Loucy (cell line): ENCODE results near the gene RBSN.

Source experiments
- H2AFZ ChIP-seq: fragments of 200-600 bp; sonication (generic); 2 replicates; pipeline ENCODE4 v1.6.0; 2016; ENCODE audit warnings: antibody characterized with exemption, mild to moderate bottlenecking, low read length, moderate library complexity
- H3F3A ChIP-seq: fragments of 200-600 bp; 2 replicates; pipeline ENCODE4 v1.6.0; 2016; ENCODE audit warnings: antibody characterized with exemption, low read depth, mild to moderate bottlenecking
- H3K27me3 ChIP-seq: fragments of 200-600 bp; sonication (generic); 2 replicates; pipeline ENCODE4 v1.6.1; 2014; ENCODE audit warnings: low read length, mild to moderate bottlenecking; ENCODE audit not compliant: insufficient read depth, poor library complexity, severe bottlenecking
- H3K36me3 ChIP-seq: fragments of 200-600 bp; sonication (generic); 2 replicates; pipeline ENCODE4 v1.6.1; 2016; ENCODE audit warnings: low read length; ENCODE audit not compliant: insufficient read depth
- H3K4me1 ChIP-seq: fragments of 200-600 bp; sonication (generic); 2 replicates; pipeline ENCODE4 v1.5.1; 2014; ENCODE audit warnings: low read length, mild to moderate bottlenecking; ENCODE audit not compliant: insufficient read depth, poor library complexity, severe bottlenecking
- H3K4me2 ChIP-seq: fragments of 200-600 bp; sonication (generic); 2 replicates; pipeline ENCODE4 v1.6.0; 2014; ENCODE audit warnings: antibody characterized with exemption, low read length, low read depth, mild to moderate bottlenecking; ENCODE audit not compliant: poor library complexity, severe bottlenecking
- H3K4me3 ChIP-seq: fragments of 200-600 bp; sonication (generic); 2 replicates; pipeline ENCODE4 v1.5.1; 2014; ENCODE audit warnings: low read length, mild to moderate bottlenecking, mixed read lengths; ENCODE audit not compliant: poor library complexity, severe bottlenecking
- H3K79me2 ChIP-seq: fragments of 200-600 bp; sonication (generic); 2 replicates; pipeline ENCODE4 v1.6.1; 2014; ENCODE audit warnings: low read length; ENCODE audit not compliant: insufficient read depth
- H3K9ac ChIP-seq: fragments of 200-600 bp; sonication (generic); 2 replicates; pipeline ENCODE4 v1.6.0; 2014; ENCODE audit warnings: mild to moderate bottlenecking, low read depth, low read length, moderate library complexity; ENCODE audit not compliant: poor library complexity, severe bottlenecking
- H3K9me2 ChIP-seq: fragments of 200-600 bp; sonication (generic); replicated peaks from 2 replicates; pipeline ENCODE4 v1.6.1; 2016; ENCODE audit warnings: low read depth, low read length, mixed read lengths
- H3K9me3 ChIP-seq: fragments of 200-600 bp; sonication (generic); 2 replicates; pipeline ENCODE4 v1.6.1; 2014; ENCODE audit warnings: mild to moderate bottlenecking, antibody characterized with exemption, low read length, low read depth; ENCODE audit not compliant: insufficient read depth
- H4K20me1 ChIP-seq: fragments of 200-600 bp; sonication (generic); 2 replicates; pipeline ENCODE4 v1.6.0; 2014; ENCODE audit warnings: antibody characterized with exemption, low read length, mild to moderate bottlenecking; ENCODE audit not compliant: insufficient read depth, poor library complexity, severe bottlenecking
- EZH2phosphoT487 ChIP-seq: fragments of 200-600 bp; IDR thresholded peaks from 2 replicates; pipeline ENCODE4 v1.6.1; 2018; ENCODE audit warnings: antibody characterized with exemption, mild to moderate bottlenecking, moderate library complexity, borderline replicate concordance
- TF ChIP-seq, protein P1 (sequence below): fragments of 200-600 bp; sonication (generic); conservative IDR thresholded peaks from 2 replicates; pipeline ENCODE4 v1.5.1; 2014; ENCODE audit warnings: mild to moderate bottlenecking, antibody characterized with exemption, low read length

Gene RBSN

DNA sequence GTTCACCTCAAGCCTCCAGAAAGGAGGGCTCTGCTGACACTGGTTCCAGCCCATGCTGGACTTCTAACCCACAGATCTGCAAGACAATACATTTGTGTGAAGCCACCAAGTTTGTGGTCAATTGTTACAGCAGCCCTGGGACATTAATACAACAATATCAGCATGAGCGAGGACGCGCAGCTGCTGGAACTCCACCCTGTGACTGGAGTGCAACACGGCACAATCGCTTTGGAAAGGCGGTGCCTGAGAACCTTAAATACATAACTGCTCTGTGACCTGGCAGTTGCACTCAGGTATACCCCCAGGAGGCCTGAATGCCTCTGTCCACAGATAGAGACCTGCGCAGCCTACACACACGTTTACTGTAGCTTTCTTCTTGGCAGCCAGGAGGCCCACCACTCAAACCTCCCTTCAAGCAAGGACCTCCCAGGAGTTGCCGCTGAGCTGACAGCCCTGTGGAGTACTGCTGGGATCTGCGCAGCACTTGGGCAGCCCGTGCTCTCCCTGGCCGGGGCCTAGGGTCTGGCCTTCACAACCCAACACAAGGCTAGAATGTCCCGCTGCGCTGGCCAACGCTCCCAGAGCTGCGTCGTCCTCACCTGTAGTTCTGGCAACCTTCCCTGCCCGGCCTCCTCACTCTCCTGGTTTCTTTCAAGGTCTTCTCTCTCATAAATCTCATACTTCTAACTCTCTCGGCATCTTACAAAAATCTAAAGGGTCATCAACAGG, 42.1 kb downstream of the RBSN start:
- Histone ChIP-seq H3K4me2 (no peak overlapping the region), H4K20me1 (peaks cover 3% of the 10 kb centered on the region), H3K9me3 (no peaks in the 10 kb centered on the region), H3K27me3 (no peaks in the 10 kb centered on the region), H3K9me2 (no peaks in the 10 kb centered on the region), H3K36me3 (peaks cover 30% of the 10 kb centered on the region; the same call in 1 of the 2 replicates), H2AFZ (no peak overlapping the region), H3K4me3 (no peak overlapping the region), H3F3A (no peaks in the 10 kb centered on the region), H3K4me1 (no peaks in the 10 kb centered on the region), H3K79me2 (peaks cover 31% of the 10 kb centered on the region), H3K9ac (no peak overlapping the region)
- TF ChIP-seq, protein P1, sequence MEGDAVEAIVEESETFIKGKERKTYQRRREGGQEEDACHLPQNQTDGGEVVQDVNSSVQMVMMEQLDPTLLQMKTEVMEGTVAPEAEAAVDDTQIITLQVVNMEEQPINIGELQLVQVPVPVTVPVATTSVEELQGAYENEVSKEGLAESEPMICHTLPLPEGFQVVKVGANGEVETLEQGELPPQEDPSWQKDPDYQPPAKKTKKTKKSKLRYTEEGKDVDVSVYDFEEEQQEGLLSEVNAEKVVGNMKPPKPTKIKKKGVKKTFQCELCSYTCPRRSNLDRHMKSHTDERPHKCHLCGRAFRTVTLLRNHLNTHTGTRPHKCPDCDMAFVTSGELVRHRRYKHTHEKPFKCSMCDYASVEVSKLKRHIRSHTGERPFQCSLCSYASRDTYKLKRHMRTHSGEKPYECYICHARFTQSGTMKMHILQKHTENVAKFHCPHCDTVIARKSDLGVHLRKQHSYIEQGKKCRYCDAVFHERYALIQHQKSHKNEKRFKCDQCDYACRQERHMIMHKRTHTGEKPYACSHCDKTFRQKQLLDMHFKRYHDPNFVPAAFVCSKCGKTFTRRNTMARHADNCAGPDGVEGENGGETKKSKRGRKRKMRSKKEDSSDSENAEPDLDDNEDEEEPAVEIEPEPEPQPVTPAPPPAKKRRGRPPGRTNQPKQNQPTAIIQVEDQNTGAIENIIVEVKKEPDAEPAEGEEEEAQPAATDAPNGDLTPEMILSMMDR = no peak
- no peak for TF ChIP-seq EZH2phosphoT487

DNA sequence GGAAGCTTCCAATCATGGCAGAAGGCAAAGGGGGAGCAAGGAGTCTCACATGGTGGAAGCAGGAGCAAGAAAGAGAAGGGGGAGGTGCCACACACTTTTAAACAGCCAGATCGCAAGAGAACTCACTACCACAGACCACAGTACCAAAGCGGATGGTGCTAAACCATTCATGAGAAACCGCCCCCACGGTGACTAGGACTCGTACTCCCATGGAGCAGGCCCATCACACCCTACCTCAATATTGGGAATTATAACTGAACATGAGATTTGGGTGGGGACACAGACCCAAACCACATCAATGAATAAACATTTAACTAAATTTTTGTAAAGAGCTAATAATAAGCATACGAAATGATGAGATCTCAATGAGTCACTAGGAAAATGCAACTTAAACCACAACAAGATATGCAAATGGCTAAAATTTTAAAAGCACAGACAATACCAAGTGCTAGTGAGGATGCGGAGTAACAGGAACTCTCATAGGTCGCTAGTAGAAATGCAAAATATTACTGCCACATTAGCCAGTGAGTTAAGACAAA, 43.9 kb downstream of the RBSN start:
- Histone ChIP-seq H4K20me1 (peaks cover 3% of the 10 kb centered on the region), H3K79me2 (peaks cover 28% of the 10 kb centered on the region), H3K36me3 (peaks cover 40% of the 10 kb centered on the region; the same call in 1 of the 2 replicates)

DNA sequence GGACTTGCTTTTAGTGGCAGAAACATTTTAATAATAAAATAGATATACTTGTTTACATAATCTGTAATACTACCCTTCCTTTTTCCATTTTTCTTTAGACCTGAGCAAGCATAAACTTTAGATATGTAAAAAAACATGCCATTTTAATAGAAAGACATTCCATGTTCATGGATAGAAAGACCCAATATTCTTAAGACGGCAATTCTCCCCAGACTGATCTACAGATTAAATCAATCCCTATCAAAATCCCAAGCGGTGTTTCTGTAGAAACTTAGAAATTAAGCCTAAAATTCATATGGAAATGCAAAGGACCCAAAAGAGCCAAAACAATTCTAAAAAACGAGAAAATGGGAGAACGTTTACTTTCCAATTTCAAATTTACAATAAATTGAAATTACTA, 45.4 kb downstream of the RBSN start:
- no peak overlapping the region for H2AFZ ChIP-seq
- H3K4me1 ChIP-seq = no peaks in the 10 kb centered on the region
- TF ChIP-seq, protein P1 = no peak
- TF ChIP-seq EZH2phosphoT487 = no peak
- H3K9ac ChIP-seq = no peak overlapping the region
- peaks cover 48% of the 10 kb centered on the region; the same call in 1 of the 2 replicates for H3K36me3 ChIP-seq
- no peak overlapping the region for H3K4me3 ChIP-seq
- peaks cover 3% of the 10 kb centered on the region for H4K20me1 ChIP-seq
- H3K79me2 ChIP-seq = peaks cover 28% of the 10 kb centered on the region
- H3K9me2 ChIP-seq = no peaks in the 10 kb centered on the region
- H3K9me3 ChIP-seq = no peaks in the 10 kb centered on the region
- H3K27me3 ChIP-seq = no peaks in the 10 kb centered on the region
- H3K4me2 ChIP-seq = no peak overlapping the region
- H3F3A ChIP-seq = no peaks in the 10 kb centered on the region

More for the DNA sequence above, 43.9 kb downstream of the RBSN start:
- TF ChIP-seq EZH2phosphoT487 = no peak
- TF ChIP-seq, protein P1 = no peak
- no peak overlapping the region for H3K4me2 ChIP-seq
- H3K4me1 ChIP-seq = no peaks in the 10 kb centered on the region
- H2AFZ ChIP-seq = no peak overlapping the region
- no peaks in the 10 kb centered on the region for H3K9me2 ChIP-seq
- H3K9ac ChIP-seq = no peak overlapping the region
- H3K27me3 ChIP-seq = no peaks in the 10 kb centered on the region
- no peak overlapping the region for H3K4me3 ChIP-seq
- no peaks in the 10 kb centered on the region for H3K9me3 ChIP-seq
- H3F3A ChIP-seq = no peaks in the 10 kb centered on the region
